Sigmoid colon (tissue), 4 donors: ENCODE data around the gene ARHGEF17.

ENCODE experiments used
- CTCF ChIP-seq, 4 experiments: fragments of 450-650 bp in 3 of 4; fragments of 200-600 bp in 1 of 4; IDR thresholded peaks; one replicate each; pipeline ENCODE4 v1.5.1; 2016 to 2019; ENCODE audit warnings: antibody characterized with exemption in 4 of 4, mild to moderate bottlenecking in 3 of 4, moderate library complexity in 2 of 4
- POLR2AphosphoS5 ChIP-seq, 4 donors: sonication (generic); formaldehyde crosslinking; IDR thresholded peaks; one replicate each; pipeline ENCODE4 v1.6.1; 2017; ENCODE audit warnings: antibody characterized with exemption in 4 of 4

- TF ChIP-seq CTCF (IDR thresholded peaks at IDR 0.05) (no peak), POLR2AphosphoS5 (IDR thresholded peaks at IDR 0.05) (no peak)
Measured at GRCh38 chr11:73346186-73346935, 38.3 kb downstream of the ARHGEF17 start.
